ENCODE results near the gene GFER. TPM values are rescaled to one million over a fixed set of nuclear protein-coding genes. Genes with fewer than 3 reads are reported as not detected.

GFER gene
- total RNA-seq, 1 experiment from 2014 or later: 26.2 TPM

- Histone ChIP-seq H3K4me1 (ENCODE audit: insufficient read depth, low read length, poor library complexity, severe bottlenecking) (peaks cover 5% of the 10 kb centered on the region), H3K36me3 (ENCODE audit: insufficient read depth, low read length, poor library complexity, severe bottlenecking) (peaks cover 28% of the 10 kb centered on the region), H3K27me3 (replicated peaks; ENCODE audit: insufficient read depth, low read depth, low read length, poor library complexity) (no peaks in the 10 kb centered on the region), H3K27ac (ENCODE audit: low read depth, low read length, poor library complexity, severe bottlenecking) (no peak overlapping the region), H3K9me3 (ENCODE audit: low read depth, low read length, poor library complexity, severe bottlenecking) (no peaks in the 10 kb centered on the region), H3K4me3 (ENCODE audit: low read depth, low read length, poor library complexity, severe bottlenecking) (no peak overlapping the region)
- no peak for TF ChIP-seq EZH2 (IDR thresholded peaks at IDR 0.05; ENCODE audit: borderline replicate concordance, low read depth, low read length, poor library complexity, severe bottlenecking)
- no peak for TF ChIP-seq CTCF (conservative IDR thresholded peaks at IDR 0.05; ENCODE audit: low read depth, low read length)
- DNase-seq (ENCODE audit: low spot score): no peak
- intact Hi-C loops (cut with micrococcal nuclease; ENCODE audit: unreplicated experiment): no loop called here
- CTCF ChIA-PET: no interaction called here
- POLR2A ChIA-PET (ENCODE audit: low non-redundant PET): no interaction called here
- no TSS peak for BruUV-seq (replicated peaks)
These were observed 8.4 kb upstream of the GFER start for GRCh38 chr16:1975432-1976215.

DNA sequence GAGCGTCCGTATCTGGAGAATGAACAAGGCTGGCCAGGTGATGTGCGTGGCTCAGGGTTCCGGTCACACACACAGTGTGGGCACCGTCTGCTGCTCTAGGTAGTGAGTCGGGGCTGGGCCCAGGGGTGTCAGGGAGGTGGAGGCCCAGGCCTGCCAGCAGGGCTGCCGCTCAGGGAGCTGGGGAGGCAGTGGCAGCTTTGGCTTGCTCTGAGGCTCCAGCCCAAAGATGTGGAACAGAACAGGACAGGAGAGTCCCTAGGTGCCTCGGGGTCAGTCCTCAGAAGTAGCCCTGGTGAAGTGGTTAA is 7.8 kb upstream of the GFER start:
- DNase-seq (ENCODE audit: low spot score): no peak
- intact Hi-C loops (cut with micrococcal nuclease; ENCODE audit: unreplicated experiment): no loop called here
- no TSS peak for BruUV-seq (replicated peaks)
- H3K36me3 ChIP-seq (ENCODE audit: insufficient read depth, low read length, poor library complexity, severe bottlenecking): peaks cover 28% of the 10 kb centered on the region
- peaks cover 4% of the 10 kb centered on the region for H3K4me1 ChIP-seq (ENCODE audit: insufficient read depth, low read length, poor library complexity, severe bottlenecking)
- ChIA-PET CTCF (no interaction called here), POLR2A (ENCODE audit: low non-redundant PET) (no interaction called here)
- no peak overlapping the region for H3K27ac ChIP-seq (ENCODE audit: low read depth, low read length, poor library complexity, severe bottlenecking)
- no peak overlapping the region for H3K4me3 ChIP-seq (ENCODE audit: low read depth, low read length, poor library complexity, severe bottlenecking)
- no peaks in the 10 kb centered on the region for H3K9me3 ChIP-seq (ENCODE audit: low read depth, low read length, poor library complexity, severe bottlenecking)
- no peaks in the 10 kb centered on the region for H3K27me3 ChIP-seq (replicated peaks; ENCODE audit: insufficient read depth, low read depth, low read length, poor library complexity)
- TF ChIP-seq CTCF (conservative IDR thresholded peaks at IDR 0.05; ENCODE audit: low read depth, low read length) (no peak), EZH2 (IDR thresholded peaks at IDR 0.05; ENCODE audit: borderline replicate concordance, low read depth, low read length, poor library complexity, severe bottlenecking) (no peak)

DNA sequence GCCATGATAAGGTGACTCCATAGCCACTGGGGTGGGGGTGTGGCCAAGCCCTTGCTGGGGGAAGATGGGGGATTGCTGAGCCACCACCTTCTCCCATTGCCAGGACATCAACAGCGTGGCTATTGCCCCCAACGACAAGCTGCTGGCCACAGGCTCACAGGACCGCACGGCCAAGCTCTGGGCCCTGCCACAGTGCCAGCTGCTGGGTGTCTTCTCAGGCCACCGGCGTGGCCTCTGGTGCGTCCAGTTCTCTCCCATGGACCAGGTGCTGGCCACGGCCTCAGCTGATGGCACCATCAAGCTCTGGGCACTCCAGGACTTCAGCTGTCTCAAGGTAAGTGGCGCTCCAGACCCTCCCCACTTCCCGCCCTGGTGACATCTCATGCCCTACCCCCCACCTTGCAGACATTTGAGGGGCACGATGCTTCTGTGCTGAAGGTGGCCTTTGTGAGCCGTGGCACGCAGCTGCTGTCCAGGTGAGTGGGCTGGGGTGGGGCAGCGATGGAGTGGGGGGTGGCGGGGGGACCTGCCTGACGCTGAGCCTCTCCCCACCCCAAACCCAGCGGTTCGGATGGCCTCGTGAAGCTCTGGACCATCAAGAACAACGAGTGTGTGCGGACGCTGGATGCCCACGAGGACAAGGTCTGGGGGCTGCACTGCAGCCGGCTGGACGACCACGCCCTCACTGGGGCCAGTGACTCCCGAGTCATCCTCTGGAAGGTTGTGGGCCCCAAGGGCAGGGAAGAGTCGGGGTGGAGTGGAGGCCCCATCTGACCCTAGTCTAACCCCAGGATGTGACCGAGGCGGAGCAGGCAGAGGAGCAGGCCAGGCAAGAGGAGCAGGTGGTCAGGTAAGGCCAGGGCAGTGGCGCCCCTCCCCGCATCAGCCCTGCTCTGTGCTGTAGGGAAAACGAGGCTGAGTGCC is 6.8 kb upstream of the GFER start:
- peaks cover 14% of the 10 kb centered on the region for H3K4me1 ChIP-seq (ENCODE audit: insufficient read depth, low read length, poor library complexity, severe bottlenecking)
- TF ChIP-seq EZH2 (IDR thresholded peaks at IDR 0.05; ENCODE audit: borderline replicate concordance, low read depth, low read length, poor library complexity, severe bottlenecking) (no peak), CTCF (conservative IDR thresholded peaks at IDR 0.05; ENCODE audit: low read depth, low read length) (no peak)
- DNase-seq (ENCODE audit: low spot score): no peak
- H3K36me3 ChIP-seq (ENCODE audit: insufficient read depth, low read length, poor library complexity, severe bottlenecking): peaks cover 28% of the 10 kb centered on the region
- H3K9me3 ChIP-seq (ENCODE audit: low read depth, low read length, poor library complexity, severe bottlenecking): no peaks in the 10 kb centered on the region
- POLR2A ChIA-PET (ENCODE audit: low non-redundant PET): no interaction called here
- CTCF ChIA-PET: no interaction called here
- intact Hi-C loops (cut with micrococcal nuclease; ENCODE audit: unreplicated experiment): no loop called here
- H3K4me3 ChIP-seq (ENCODE audit: low read depth, low read length, poor library complexity, severe bottlenecking): no peak overlapping the region
- no TSS peak for BruUV-seq (replicated peaks)
- no peak overlapping the region for H3K27ac ChIP-seq (ENCODE audit: low read depth, low read length, poor library complexity, severe bottlenecking)
- no peaks in the 10 kb centered on the region for H3K27me3 ChIP-seq (replicated peaks; ENCODE audit: insufficient read depth, low read depth, low read length, poor library complexity)
